ENCODE measurements around the gene CHKA. TPM values are rescaled to one million over a fixed set of nuclear protein-coding genes. Genes with fewer than 3 reads are reported as not detected.

Gene CHKA
- total RNA-seq, 1 donor from 2014 or later = 10.2 TPM

GRCh38 chr11:68145120-68145866 lies 24.1 kb upstream of the CHKA start:
- DNase-seq (ENCODE audit: low spot score) = no peak
- intact Hi-C loops (cut with DNase I) = no loop called here

- intact Hi-C loops (cut with DNase I) = no loop called here
Measured at GRCh38 chr11:68143310-68143689, 22.1 kb upstream of the CHKA start.

GRCh38 chr11:68142441-68143309 lies 21.5 kb upstream of the CHKA start:
- DNase-seq (ENCODE audit: low spot score) = no peak
- intact Hi-C loops (cut with DNase I) = no loop called here

More at GRCh38 chr11:68143310-68143689, 22.1 kb upstream of the CHKA start:
- DNase-seq (ENCODE audit: low spot score) = no peak

- intact Hi-C loops (cut with DNase I) = no loop called here
- DNase-seq (ENCODE audit: low spot score) = no peak
Measured at GRCh38 chr11:68142028-68142412, 20.8 kb upstream of the CHKA start.

GRCh38 chr11:68141246-68142027 lies 20.2 kb upstream of the CHKA start:
- intact Hi-C loops (cut with DNase I) = no loop called here

GRCh38 chr11:68140496-68141245 lies 19.5 kb upstream of the CHKA start:
- intact Hi-C loops (cut with DNase I) = no loop called here
- DNase-seq (ENCODE audit: low spot score) = no peak

More at GRCh38 chr11:68141246-68142027, 20.2 kb upstream of the CHKA start:
- no peak for DNase-seq (ENCODE audit: low spot score)

- intact Hi-C loops (cut with DNase I) = no loop called here
Measured at GRCh38 chr11:68138237-68138636, 17.0 kb upstream of the CHKA start.

GRCh38 chr11:68137833-68138232 lies 16.6 kb upstream of the CHKA start:
- no peak for DNase-seq (ENCODE audit: low spot score)
- intact Hi-C loops (cut with DNase I) = no loop called here

More at GRCh38 chr11:68138237-68138636, 17.0 kb upstream of the CHKA start:
- DNase-seq (ENCODE audit: low spot score) = no peak

- intact Hi-C loops (cut with DNase I) = no loop called here
- no peak for DNase-seq (ENCODE audit: low spot score)
Measured at GRCh38 chr11:68136866-68137265, 15.7 kb upstream of the CHKA start.

GRCh38 chr11:68135161-68135560 lies 14.0 kb upstream of the CHKA start:
- intact Hi-C loops (cut with DNase I) = no loop called here
- no peak for DNase-seq (ENCODE audit: low spot score)

- no peak for DNase-seq (ENCODE audit: low spot score)
- intact Hi-C loops (cut with DNase I) = no loop called here
Measured at GRCh38 chr11:68133761-68134160, 12.6 kb upstream of the CHKA start.

GRCh38 chr11:68130121-68130520 lies 8.9 kb upstream of the CHKA start:
- intact Hi-C loops (cut with DNase I) = no loop called here
- DNase-seq (ENCODE audit: low spot score) = no peak

- DNase-seq (ENCODE audit: low spot score) = no peak
- intact Hi-C loops (cut with DNase I) = no loop called here
Measured at GRCh38 chr11:68128682-68129327, 7.6 kb upstream of the CHKA start.

- no peak for DNase-seq (ENCODE audit: low spot score)
- intact Hi-C loops (cut with DNase I) = no loop called here
Measured at GRCh38 chr11:68127714-68128681, 6.8 kb upstream of the CHKA start.

GRCh38 chr11:68125164-68125563 lies 4.0 kb upstream of the CHKA start:
- intact Hi-C loops (cut with DNase I) = no loop called here
- DNase-seq (ENCODE audit: low spot score) = no peak

GRCh38 chr11:68122936-68123539 lies 1.9 kb upstream of the CHKA start:
- DNase-seq (ENCODE audit: low spot score) = no peak
- intact Hi-C loops (cut with DNase I) = loop anchor here (5.0 kb wide), 2 partner anchors 89 to 91 kb away; partner anchors contain the start of genes KMT5B and NDUFS8
